HepG2 (cell line): ENCODE results near the gene PMFBP1. TPM values are rescaled to one million over a fixed set of nuclear protein-coding genes. Genes with fewer than 3 reads are reported as not detected.
A peak's percentile ranks its signal among the peaks of the same experiment; 100 is the strongest.

ENCODE experiments used
- BHLHE40 ChIP-seq: IDR thresholded peaks from 2 replicates; pipeline ENCODE4 v1.6.1; 2011; ENCODE audit warnings: low read length, improper control_type of control experiment
- E2F5 ChIP-seq: sonication (generic); formaldehyde crosslinking; conservative IDR thresholded peaks from 2 replicates; pipeline ENCODE4 v1.4.0; 2020; ENCODE audit warnings: missing genetic modification reagents
- HIC2 ChIP-seq: sonication (generic); formaldehyde crosslinking; IDR thresholded peaks from 2 replicates; pipeline ENCODE4 v1.9.0; 2022; ENCODE audit warnings: low read depth, missing genetic modification reagents
- NCOA5 ChIP-seq: sonication (generic); formaldehyde crosslinking; IDR thresholded peaks from 2 replicates; pipeline ENCODE4 v1.4.0; 2020; ENCODE audit warnings: missing genetic modification reagents
- NR2F1 ChIP-seq, 2 experiments: fragments of 450-650 bp in 1 of 2; formaldehyde crosslinking in 1 of 2; IDR thresholded peaks; 2 replicates each; pipeline versions ENCODE4 v1.5.0 to v1.6.1; 2016 to 2020; ENCODE audit warnings: mild to moderate bottlenecking in 1 of 2, missing compliant biosample characterization in 1 of 2, missing genetic modification reagents in 1 of 2, moderate library complexity in 1 of 2
- RORA ChIP-seq: sonication (generic); formaldehyde crosslinking; IDR thresholded peaks from 2 replicates; pipeline ENCODE4 v1.5.0; 2020; ENCODE audit warnings: mild to moderate bottlenecking, missing genetic modification reagents, moderate library complexity
- SOX13 ChIP-seq, 3 experiments: fragments of 450-650 bp in 1 of 3; sonication (generic) in 1 of 3; formaldehyde crosslinking in 1 of 3; IDR thresholded peaks in 2 of 3; conservative IDR thresholded peaks in 1 of 3; 2 replicates each; pipeline versions ENCODE4 v1.5.0 to v1.6.1; 2016 to 2020; ENCODE audit warnings: antibody characterized with exemption in 1 of 3, mild to moderate bottlenecking in 1 of 3, missing compliant biosample characterization in 1 of 3, missing genetic modification reagents in 1 of 3, moderate library complexity in 1 of 3
- THAP7 ChIP-seq: sonication (generic); formaldehyde crosslinking; IDR thresholded peaks from 2 replicates; pipeline ENCODE4 v1.8.1; 2023; ENCODE audit warnings: mild to moderate bottlenecking, missing genetic modification reagents
- THYN1 ChIP-seq: sonication (generic); formaldehyde crosslinking; IDR thresholded peaks from 2 replicates; pipeline ENCODE4 v1.8.1; 2023; ENCODE audit warnings: low read depth, mild to moderate bottlenecking, moderate library complexity, missing genetic modification reagents, borderline replicate concordance
- ZBTB3 ChIP-seq: sonication (generic); formaldehyde crosslinking; IDR thresholded peaks from 2 replicates; pipeline ENCODE4 v1.4.0; 2020; ENCODE audit warnings: low read depth, mild to moderate bottlenecking, moderate library complexity, missing genetic modification reagents, borderline replicate concordance
- ZFP36L1 ChIP-seq: sonication (generic); formaldehyde crosslinking; IDR thresholded peaks from 2 replicates; pipeline ENCODE4 v1.8.0; 2022; ENCODE audit warnings: mild to moderate bottlenecking, missing genetic modification reagents, moderate library complexity
- ZFP37 ChIP-seq: sonication (generic); formaldehyde crosslinking; IDR thresholded peaks from 2 replicates; pipeline ENCODE4 v1.4.0; 2020; ENCODE audit warnings: missing genetic modification reagents, borderline replicate concordance
- ZFP62 ChIP-seq: sonication (generic); formaldehyde crosslinking; IDR thresholded peaks from 2 replicates; pipeline ENCODE4 v1.4.0; 2020; ENCODE audit warnings: missing genetic modification reagents
- ZNF431 ChIP-seq: sonication (generic); formaldehyde crosslinking; IDR thresholded peaks from 2 replicates; pipeline ENCODE4 v1.9.0; 2022; ENCODE audit warnings: missing genetic modification reagents, low read depth, mild to moderate bottlenecking, borderline replicate concordance
- ZNF501 ChIP-seq: sonication (generic); formaldehyde crosslinking; IDR thresholded peaks from 2 replicates; pipeline ENCODE4 v1.5.1; 2020; ENCODE audit warnings: mild to moderate bottlenecking, moderate library complexity, missing genetic modification reagents
- ZNF563 ChIP-seq: sonication (generic); formaldehyde crosslinking; IDR thresholded peaks from 2 replicates; pipeline ENCODE4 v1.8.0; 2022; ENCODE audit warnings: mild to moderate bottlenecking, moderate library complexity, missing genetic modification reagents
- ZNF761 ChIP-seq: sonication (generic); formaldehyde crosslinking; conservative IDR thresholded peaks from 2 replicates; pipeline ENCODE4 v1.4.0; 2020; ENCODE audit warnings: mild to moderate bottlenecking, missing genetic modification reagents
- polyA plus RNA-seq, 8 experiments: library from polyadenylated mRNA; depleted of rRNA in 3 of 8; stranded (reverse) in 7 of 8; unstranded in 1 of 8; fragments of >200 nt; fragmentation: Illumina TruSeq in 4 of 8; extraction: Trizol in 4 of 8; gene quantifications; 2 replicates each; pipeline versions ENCODE4 v1.2.1 to v1.2.3, GENCODE V29; 2011 to 2016; ENCODE audit warnings: low read depth in 4 of 8, missing spikeins in 1 of 8, mixed read lengths in 1 of 8; ENCODE audit not compliant: insufficient read depth in 1 of 8
- total RNA-seq, 5 experiments: library from RNA; depleted of rRNA; stranded (reverse); fragments of >200 nt; fragmentation: Illumina TruSeq; extraction: Trizol; gene quantifications; 2 replicates each; pipeline ENCODE4 v1.2.3, GENCODE V29; 2016; ENCODE audit warnings: low read depth in 1 of 5

The PMFBP1 gene
- total and polyA plus RNA-seq, 2 of the 13 experiments (the other 11 are each of a cell fraction or from before 2014, with no cell fraction given), result 1.9 to 3.8 TPM

- 0 out of 2 replicates have a peak, but pooled peaks have one; percentile 15 for TF ChIP-seq E2F5 (CRISPR knock-in tag)
- TF ChIP-seq SOX13 (IDR thresholded peaks at IDR 0.05), result no peak
- no peak for TF ChIP-seq SOX13 (CRISPR knock-in tag; conservative IDR thresholded peaks at IDR 0.05 in 1 of 2, IDR thresholded peaks at IDR 0.05 in 1 of 2)
- TF ChIP-seq THAP7, result no peak
- peak; percentile 14; the same call in 1 of the 2 replicates for TF ChIP-seq ZNF501
- TF ChIP-seq RORA (CRISPR knock-in tag), result no peak
- TF ChIP-seq ZBTB3 (CRISPR knock-in tag), result no peak
- TF ChIP-seq NCOA5, result no peak
- no peak for TF ChIP-seq ZFP36L1 (CRISPR knock-in tag)
- no peak for TF ChIP-seq ZFP37 (CRISPR knock-in tag)
- no peak for TF ChIP-seq NR2F1 (CRISPR knock-in tag; IDR thresholded peaks at IDR 0.05)
- TF ChIP-seq ZFP62, result no peak
- no peak for TF ChIP-seq HIC2 (CRISPR knock-in tag)
- TF ChIP-seq THYN1 (CRISPR knock-in tag), result no peak
- no peak for TF ChIP-seq ZNF761 (CRISPR knock-in tag)
- TF ChIP-seq BHLHE40, result no peak
- TF ChIP-seq ZNF431 (CRISPR knock-in tag), result no peak
- no peak for TF ChIP-seq ZNF563 (CRISPR knock-in tag)
These were observed 73.0 kb downstream of the PMFBP1 start (continued) for GRCh38 chr16:72098936-72099335.
